GM23338 (cell line): ENCODE measurements around the gene SLC15A1. TPM values are rescaled to one million over a fixed set of nuclear protein-coding genes. Genes with fewer than 3 reads are reported as not detected.

Experiments
- ATAC-seq: fragments of 200-7000 bp; cut with Tn5 transposase; 3 replicates; pipeline ENCODE4 v1.9.1; 2020
- DNase-seq: peaks from one replicate; pipeline ENCODE4 v3.0.0-alpha.2; 2015; ENCODE audit warnings: low spot score
- H2AFZ ChIP-seq: fragments of 200-600 bp; sonication (generic); 2 replicates; pipeline ENCODE4 v1.8.0; 2016; ENCODE audit warnings: antibody characterized with exemption, mild to moderate bottlenecking, moderate library complexity
- H3F3A ChIP-seq: fragments of 200-600 bp; sonication (generic); replicated peaks from 2 replicates; pipeline ENCODE4 v1.8.0; 2017; ENCODE audit warnings: antibody characterized with exemption, mixed run types, low read depth
- H3K27ac ChIP-seq: fragments of 200-600 bp; sonication (generic); 2 replicates; pipeline ENCODE4 v1.6.1; 2016; ENCODE audit warnings: low read depth
- H3K27me3 ChIP-seq: fragments of 200-600 bp; sonication (generic); 2 replicates; pipeline ENCODE4 v1.8.0; 2016; ENCODE audit warnings: mild to moderate bottlenecking, mixed run types, moderate library complexity; ENCODE audit not compliant: insufficient read depth
- H3K36me3 ChIP-seq: fragments of 200-600 bp; sonication (generic); 2 replicates; pipeline ENCODE4 v1.8.0; 2016; ENCODE audit warnings: mild to moderate bottlenecking; ENCODE audit not compliant: insufficient read depth
- H3K4me1 ChIP-seq: fragments of 200-600 bp; sonication (generic); 2 replicates; pipeline ENCODE4 v1.8.0; 2016; ENCODE audit warnings: mild to moderate bottlenecking, moderate library complexity; ENCODE audit not compliant: insufficient read depth
- H3K4me2 ChIP-seq: fragments of 200-600 bp; sonication (generic); 2 replicates; pipeline ENCODE4 v1.7.1; 2017; ENCODE audit warnings: mixed run types
- H3K4me3 ChIP-seq: fragments of 200-600 bp; sonication (generic); 2 replicates; pipeline ENCODE4 v1.6.1; 2016; ENCODE audit warnings: mixed run types
- H3K79me2 ChIP-seq: fragments of 200-600 bp; sonication (generic); replicated peaks from 2 replicates; pipeline ENCODE4 v1.8.0; 2017; ENCODE audit warnings: mild to moderate bottlenecking; ENCODE audit not compliant: insufficient read depth
- H3K9me2 ChIP-seq: fragments of 200-600 bp; sonication (generic); 2 replicates; pipeline ENCODE4 v1.8.0; 2017; ENCODE audit not compliant: insufficient read depth
- H4K20me1 ChIP-seq: fragments of 200-600 bp; sonication (generic); replicated peaks from 2 replicates; pipeline ENCODE4 v1.8.0; 2017; ENCODE audit warnings: mild to moderate bottlenecking; ENCODE audit not compliant: insufficient read depth
- H3K27ac Mint-ChIP-seq: 2 replicates; pipeline ENCODE4 v1.8.0; 2020; ENCODE audit warnings: inconsistent platforms, mild to moderate bottlenecking, moderate library complexity, mixed read lengths
- H3K27me3 Mint-ChIP-seq: 3 replicates; pipeline ENCODE4 v1.8.0; 2022; ENCODE audit warnings: low read depth, mild to moderate bottlenecking, moderate library complexity, mixed read lengths, inconsistent platforms; ENCODE audit not compliant: insufficient read depth, poor library complexity
- H3K36me3 Mint-ChIP-seq: 3 replicates; pipeline ENCODE4 v1.8.0; 2021; ENCODE audit warnings: low read depth, mild to moderate bottlenecking, inconsistent platforms, moderate library complexity, mixed read lengths
- H3K4me1 Mint-ChIP-seq: 3 replicates; pipeline ENCODE4 v1.8.0; 2020; ENCODE audit warnings: mild to moderate bottlenecking, inconsistent platforms, mixed read lengths
- H3K4me3 Mint-ChIP-seq: 3 replicates; pipeline ENCODE4 v1.8.0; 2021; ENCODE audit warnings: moderate library complexity, mild to moderate bottlenecking, inconsistent platforms, mixed read lengths
- H3K9me3 Mint-ChIP-seq: 3 replicates; pipeline ENCODE4 v1.8.0; 2020; ENCODE audit warnings: moderate library complexity, mild to moderate bottlenecking, inconsistent platforms, mixed read lengths
- CREB1 ChIP-seq: fragments of 250-450 bp; sonication (Bioruptor Pico); IDR thresholded peaks from 2 replicates; pipeline ENCODE4 v1.5.0; 2020; ENCODE audit warnings: low read depth, mild to moderate bottlenecking, moderate library complexity
- EZH2phosphoT487 ChIP-seq: fragments of 200-600 bp; sonication (generic); IDR thresholded peaks from one replicate; pipeline ENCODE4 v1.8.1; 2018; ENCODE audit warnings: antibody characterized with exemption; ENCODE audit not compliant: unreplicated experiment
- NANOG ChIP-seq: IDR thresholded peaks from 2 replicates; pipeline ENCODE4 v1.6.1; 2016; ENCODE audit warnings: antibody characterized with exemption, borderline replicate concordance
- POLR2AphosphoS5 ChIP-seq: IDR thresholded peaks from 2 replicates; pipeline ENCODE4 v1.6.1; 2016; ENCODE audit warnings: antibody characterized with exemption, low read depth
- STAT1 ChIP-seq: IDR thresholded peaks from one replicate; pipeline ENCODE4 v1.6.1; 2016; ENCODE audit warnings: antibody characterized with exemption; ENCODE audit not compliant: unreplicated experiment
- ZNF114 ChIP-seq: fragments of 250-450 bp; sonication (Bioruptor Pico); IDR thresholded peaks from 2 replicates; pipeline ENCODE4 v1.5.0; 2020; ENCODE audit warnings: mild to moderate bottlenecking, moderate library complexity
- ZNF331 ChIP-seq: fragments of 250-450 bp; sonication (Bioruptor Pico); IDR thresholded peaks from 2 replicates; pipeline ENCODE4 v1.5.0; 2020; ENCODE audit warnings: low read depth, mild to moderate bottlenecking, moderate library complexity
- polyA plus RNA-seq: library from polyadenylated mRNA; unstranded; fragments of >200 nt; fragmentation: Nextera tagmentation; extraction: Ambion mirVana; gene quantifications from 2 replicates; pipeline ENCODE4 v1.2.1, GENCODE V29; 2016
- total RNA-seq: library from RNA; depleted of rRNA; stranded (reverse); fragments of >200 nt; shearing (Covaris generic); gene quantifications from 2 replicates; pipeline ENCODE4 v1.2.3, GENCODE V29; 2014
- TF ChIP-seq, protein P1 (sequence below): IDR thresholded peaks from one replicate; pipeline ENCODE4 v1.6.1; 2018; ENCODE audit warnings: antibody characterized with exemption; ENCODE audit not compliant: unreplicated experiment
- TF ChIP-seq, protein P2 (sequence below): IDR thresholded peaks from 2 replicates; pipeline ENCODE4 v1.6.1; 2016; ENCODE audit warnings: antibody characterized with exemption
- TF ChIP-seq, protein P3 (sequence below), 2 experiments: fragments of 200-600 bp in 1 of 2; sonication (generic) in 1 of 2; conservative IDR thresholded peaks; 2 replicates each; pipeline versions ENCODE4 v1.5.1 to v1.6.1; 2016 to 2017; ENCODE audit warnings: antibody characterized with exemption in 2 of 2, low read depth in 2 of 2, mild to moderate bottlenecking in 2 of 2, moderate library complexity in 1 of 2

SLC15A1 gene
- total and polyA plus RNA-seq, 2 experiments from 2014 or later, result 1.6 to 3.0 TPM

DNA sequence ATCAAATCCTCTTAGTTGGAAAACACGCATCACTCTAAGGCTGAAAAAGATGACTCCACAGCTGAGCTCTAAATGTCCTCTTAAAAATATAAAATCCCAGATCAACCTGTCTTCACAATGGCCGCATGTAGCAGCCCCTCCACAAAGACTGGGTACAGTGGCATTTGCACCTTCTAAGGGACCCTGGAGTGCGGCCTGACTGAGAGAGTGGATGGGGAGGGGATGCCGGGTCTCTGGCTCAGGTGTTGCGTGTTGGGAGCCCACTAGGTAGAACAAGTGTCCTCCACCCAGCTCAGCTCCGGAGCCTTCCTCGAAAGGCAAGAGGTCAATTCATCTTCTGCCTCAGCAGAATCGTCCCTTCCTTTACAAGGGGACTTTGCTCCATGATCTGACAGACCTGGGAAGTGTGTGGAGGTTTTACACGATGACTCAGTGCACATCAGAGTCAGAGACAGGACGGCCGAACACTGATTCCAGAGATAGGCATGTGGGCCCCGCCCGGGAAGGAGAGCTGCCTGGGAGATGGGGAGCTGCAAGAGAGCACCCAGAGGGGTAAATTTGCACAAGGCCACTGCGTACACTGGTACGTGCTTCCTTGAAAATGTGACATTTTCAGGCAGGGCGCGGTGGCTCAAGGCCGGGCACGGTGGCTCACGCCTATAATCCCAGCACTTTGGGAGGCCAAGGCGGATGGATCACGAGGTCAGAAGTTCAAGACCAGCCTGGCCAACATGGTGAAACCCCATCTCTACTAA, 23.5 kb upstream of the SLC15A1 start (continued):
- TF ChIP-seq, protein P1, sequence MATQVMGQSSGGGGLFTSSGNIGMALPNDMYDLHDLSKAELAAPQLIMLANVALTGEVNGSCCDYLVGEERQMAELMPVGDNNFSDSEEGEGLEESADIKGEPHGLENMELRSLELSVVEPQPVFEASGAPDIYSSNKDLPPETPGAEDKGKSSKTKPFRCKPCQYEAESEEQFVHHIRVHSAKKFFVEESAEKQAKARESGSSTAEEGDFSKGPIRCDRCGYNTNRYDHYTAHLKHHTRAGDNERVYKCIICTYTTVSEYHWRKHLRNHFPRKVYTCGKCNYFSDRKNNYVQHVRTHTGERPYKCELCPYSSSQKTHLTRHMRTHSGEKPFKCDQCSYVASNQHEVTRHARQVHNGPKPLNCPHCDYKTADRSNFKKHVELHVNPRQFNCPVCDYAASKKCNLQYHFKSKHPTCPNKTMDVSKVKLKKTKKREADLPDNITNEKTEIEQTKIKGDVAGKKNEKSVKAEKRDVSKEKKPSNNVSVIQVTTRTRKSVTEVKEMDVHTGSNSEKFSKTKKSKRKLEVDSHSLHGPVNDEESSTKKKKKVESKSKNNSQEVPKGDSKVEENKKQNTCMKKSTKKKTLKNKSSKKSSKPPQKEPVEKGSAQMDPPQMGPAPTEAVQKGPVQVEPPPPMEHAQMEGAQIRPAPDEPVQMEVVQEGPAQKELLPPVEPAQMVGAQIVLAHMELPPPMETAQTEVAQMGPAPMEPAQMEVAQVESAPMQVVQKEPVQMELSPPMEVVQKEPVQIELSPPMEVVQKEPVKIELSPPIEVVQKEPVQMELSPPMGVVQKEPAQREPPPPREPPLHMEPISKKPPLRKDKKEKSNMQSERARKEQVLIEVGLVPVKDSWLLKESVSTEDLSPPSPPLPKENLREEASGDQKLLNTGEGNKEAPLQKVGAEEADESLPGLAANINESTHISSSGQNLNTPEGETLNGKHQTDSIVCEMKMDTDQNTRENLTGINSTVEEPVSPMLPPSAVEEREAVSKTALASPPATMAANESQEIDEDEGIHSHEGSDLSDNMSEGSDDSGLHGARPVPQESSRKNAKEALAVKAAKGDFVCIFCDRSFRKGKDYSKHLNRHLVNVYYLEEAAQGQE, result no peak
- TF ChIP-seq NANOG, result no peak
- no peak for TF ChIP-seq POLR2AphosphoS5
- no peak for TF ChIP-seq EZH2phosphoT487
- TF ChIP-seq STAT1, result no peak
- TF ChIP-seq, protein P2, sequence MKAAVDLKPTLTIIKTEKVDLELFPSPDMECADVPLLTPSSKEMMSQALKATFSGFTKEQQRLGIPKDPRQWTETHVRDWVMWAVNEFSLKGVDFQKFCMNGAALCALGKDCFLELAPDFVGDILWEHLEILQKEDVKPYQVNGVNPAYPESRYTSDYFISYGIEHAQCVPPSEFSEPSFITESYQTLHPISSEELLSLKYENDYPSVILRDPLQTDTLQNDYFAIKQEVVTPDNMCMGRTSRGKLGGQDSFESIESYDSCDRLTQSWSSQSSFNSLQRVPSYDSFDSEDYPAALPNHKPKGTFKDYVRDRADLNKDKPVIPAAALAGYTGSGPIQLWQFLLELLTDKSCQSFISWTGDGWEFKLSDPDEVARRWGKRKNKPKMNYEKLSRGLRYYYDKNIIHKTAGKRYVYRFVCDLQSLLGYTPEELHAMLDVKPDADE, result no peak

DNA sequence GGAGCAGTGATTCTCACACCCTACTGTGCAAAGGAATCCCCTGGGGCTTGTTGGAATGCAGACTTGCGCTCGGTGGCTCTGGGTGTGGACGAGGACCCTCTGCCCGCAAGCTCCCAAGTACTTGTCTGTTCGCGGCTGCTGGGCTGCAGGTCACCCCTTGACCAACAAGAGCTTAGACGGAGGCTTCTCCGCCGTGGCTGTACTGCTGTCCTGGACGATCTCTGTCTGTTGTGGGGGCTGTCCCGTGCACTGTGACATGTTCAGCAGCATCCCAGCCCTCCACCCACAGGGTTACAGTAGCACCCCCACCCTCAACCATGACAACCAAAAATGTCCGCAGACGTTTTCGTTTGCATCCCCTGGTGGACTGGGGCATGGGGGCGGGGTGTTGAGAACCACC, 22.9 kb upstream of the SLC15A1 start:
- H2AFZ ChIP-seq, result no peak overlapping the region; the same call in 1 of the 2 replicates
- H3K4me1 ChIP-seq, result peaks cover 7% of the 10 kb centered on the region
- H3K4me3 ChIP-seq, result no peak overlapping the region
- no peaks in the 10 kb centered on the region for H3K36me3 ChIP-seq
- Mint-ChIP-seq H3K4me3 (no peak overlapping the region), H3K4me1 (peaks cover 11% of the 10 kb centered on the region; the same call in 2 of the 3 replicates), H3K27ac (no peak overlapping the region), H3K27me3 (peaks cover 4% of the 10 kb centered on the region), H3K36me3 (no peaks in the 10 kb centered on the region), H3K9me3 (no peaks in the 10 kb centered on the region)
- no peaks in the 10 kb centered on the region for H3K79me2 ChIP-seq
- no peaks in the 10 kb centered on the region for H3F3A ChIP-seq
- no peaks in the 10 kb centered on the region for H4K20me1 ChIP-seq
- no peak for ATAC-seq
- DNase-seq, result no peak
- H3K27ac ChIP-seq, result no peak overlapping the region
- peaks cover 4% of the 10 kb centered on the region; the same call in 1 of the 2 replicates for H3K9me2 ChIP-seq
- no peaks in the 10 kb centered on the region for H3K27me3 ChIP-seq
- no peak overlapping the region for H3K4me2 ChIP-seq
- TF ChIP-seq NANOG, result no peak
- TF ChIP-seq, protein P2, result no peak
- TF ChIP-seq ZNF331 (CRISPR knock-in tag), result no peak
- TF ChIP-seq STAT1, result no peak
- no peak for TF ChIP-seq ZNF114 (CRISPR knock-in tag)
- no peak for TF ChIP-seq EZH2phosphoT487
- no peak for TF ChIP-seq POLR2AphosphoS5
- TF ChIP-seq, protein P3, sequence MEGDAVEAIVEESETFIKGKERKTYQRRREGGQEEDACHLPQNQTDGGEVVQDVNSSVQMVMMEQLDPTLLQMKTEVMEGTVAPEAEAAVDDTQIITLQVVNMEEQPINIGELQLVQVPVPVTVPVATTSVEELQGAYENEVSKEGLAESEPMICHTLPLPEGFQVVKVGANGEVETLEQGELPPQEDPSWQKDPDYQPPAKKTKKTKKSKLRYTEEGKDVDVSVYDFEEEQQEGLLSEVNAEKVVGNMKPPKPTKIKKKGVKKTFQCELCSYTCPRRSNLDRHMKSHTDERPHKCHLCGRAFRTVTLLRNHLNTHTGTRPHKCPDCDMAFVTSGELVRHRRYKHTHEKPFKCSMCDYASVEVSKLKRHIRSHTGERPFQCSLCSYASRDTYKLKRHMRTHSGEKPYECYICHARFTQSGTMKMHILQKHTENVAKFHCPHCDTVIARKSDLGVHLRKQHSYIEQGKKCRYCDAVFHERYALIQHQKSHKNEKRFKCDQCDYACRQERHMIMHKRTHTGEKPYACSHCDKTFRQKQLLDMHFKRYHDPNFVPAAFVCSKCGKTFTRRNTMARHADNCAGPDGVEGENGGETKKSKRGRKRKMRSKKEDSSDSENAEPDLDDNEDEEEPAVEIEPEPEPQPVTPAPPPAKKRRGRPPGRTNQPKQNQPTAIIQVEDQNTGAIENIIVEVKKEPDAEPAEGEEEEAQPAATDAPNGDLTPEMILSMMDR (conservative IDR thresholded peaks at IDR 0.05; ENCODE audit: low read depth in 2 of 2), result no peak
- no peak for TF ChIP-seq CREB1 (CRISPR knock-in tag)
